NCI-H460 (cell line): ENCODE data around the gene CCNB1IP1. TPM values are rescaled to one million over a fixed set of nuclear protein-coding genes. Genes with fewer than 3 reads are reported as not detected.

Experiments
- small RNA-seq, 2 experiments: library from RNA; depleted of rRNA; stranded (forward); fragments of <200 nt; gene quantifications; one replicate each; pipeline ENCODE3, GENCODE V24; 2014
- total RNA-seq: library from RNA; depleted of rRNA; stranded (reverse); fragments of >200 nt; shearing (Covaris generic); gene quantifications from 2 replicates; pipeline ENCODE4 v1.2.3, GENCODE V29; 2014; rRNA removed

CCNB1IP1 gene
- total RNA-seq, 1 experiment from 2014 or later, result 258 TPM

Small RNA genes within 50 kb of the gene (small RNA-seq; reads per million reads assigned to genes)
- gene SNORA79B, result 0.21 to 0.59 reads per million in 2 experiments
- 109 to 1,373 reads per million in 2 experiments for gene SNORD126

Other genes starting within 250 kb of the CCNB1IP1 start
- gene OR4K17, start 222.5 kb downstream of the CCNB1IP1 start, total RNA-seq, result not detected in 2 replicates
- not detected in 2 replicates for gene OR4N5, start 194.5 kb downstream of the CCNB1IP1 start, total RNA-seq
- not detected in 2 replicates for gene OR11G2, start 142.4 kb downstream of the CCNB1IP1 start, total RNA-seq
- gene OR11H6, start 109.6 kb downstream of the CCNB1IP1 start, total RNA-seq, result not detected in 2 replicates
- not detected in 2 replicates for gene OR11H7, start 104.3 kb downstream of the CCNB1IP1 start, total RNA-seq
- not detected in 2 replicates for gene OR11H4, start 94.0 kb downstream of the CCNB1IP1 start, total RNA-seq
- 13.0 and 18.7 TPM in 2 replicates for gene TTC5, start 27.3 kb downstream of the CCNB1IP1 start, total RNA-seq
- 35.7 and 39.4 TPM in 2 replicates for gene PARP2, start 10.4 kb upstream of the CCNB1IP1 start, total RNA-seq
- 13.0 and 13.3 TPM in 2 replicates for gene TEP1, start 80.2 kb upstream of the CCNB1IP1 start, total RNA-seq
- not detected in 2 replicates for gene KLHL33, start 102.9 kb upstream of the CCNB1IP1 start, total RNA-seq
- 29.6 and 32.6 TPM in 2 replicates for gene OSGEP, start 121.5 kb upstream of the CCNB1IP1 start, total RNA-seq
- gene APEX1, start 121.9 kb upstream of the CCNB1IP1 start, total RNA-seq, result 96.7 and 151 TPM in 2 replicates
- gene PIP4P1, start 128.2 kb upstream of the CCNB1IP1 start, total RNA-seq, result 17.3 and 20.6 TPM in 2 replicates
- 83.5 and 89.9 TPM in 2 replicates for gene PNP, start 136.1 kb upstream of the CCNB1IP1 start, total RNA-seq
- not detected in 2 replicates for gene RNASE10, start 172.3 kb upstream of the CCNB1IP1 start, total RNA-seq
- gene RNASE9, start 227.8 kb upstream of the CCNB1IP1 start, total RNA-seq, result not detected in 2 replicates